Vagina (tissue), 2 donors: ENCODE data around the gene GPC4. TPM values are rescaled to one million over a fixed set of nuclear protein-coding genes. Genes with fewer than 3 reads are reported as not detected.

Experiments
- DNase-seq, 2 donors: peaks; one replicate each; pipeline ENCODE4 v3.0.0-alpha.2; 2017; ENCODE audit errors: extremely low spot score in 2 of 2
- H3K27ac ChIP-seq: fragments of 200-600 bp; sonication (generic); one replicate; pipeline ENCODE4 v1.5.1; 2019
- H3K27me3 ChIP-seq: fragments of 200-600 bp; sonication (generic); one replicate; pipeline ENCODE4 v1.5.1; 2019
- H3K36me3 ChIP-seq, 2 donors: fragments of 200-600 bp; sonication (generic); one replicate each; pipeline ENCODE4 v1.5.1; 2017 to 2019
- H3K4me1 ChIP-seq: fragments of 200-600 bp; sonication (generic); one replicate; pipeline ENCODE4 v1.5.1; 2019
- H3K4me3 ChIP-seq, 2 donors: fragments of 200-600 bp; sonication (generic); 1 replicate in 1 of 2; 2 replicates in 1 of 2; pipeline ENCODE4 v1.5.1; 2016 to 2019
- H3K9me3 ChIP-seq: fragments of 200-600 bp; sonication (generic); one replicate; pipeline ENCODE4 v1.5.1; 2019
- CTCF ChIP-seq, 3 experiments: fragments of 450-650 bp in 2 of 3; fragments of 200-600 bp in 1 of 3; sonication (generic) in 1 of 3; IDR thresholded peaks; one replicate each; pipeline ENCODE4 v1.5.1; 2017 to 2019; ENCODE audit warnings: antibody characterized with exemption in 3 of 3, mild to moderate bottlenecking in 2 of 3, moderate library complexity in 2 of 3
- POLR2A ChIP-seq, 2 donors: fragments of 450-650 bp; IDR thresholded peaks; one replicate each; pipeline ENCODE4 v1.6.1; 2017; ENCODE audit warnings: antibody characterized with exemption in 2 of 2, mild to moderate bottlenecking in 2 of 2, moderate library complexity in 2 of 2
- POLR2AphosphoS5 ChIP-seq, 2 donors: sonication (generic); formaldehyde crosslinking; IDR thresholded peaks; one replicate each; pipeline ENCODE4 v1.9.0; 2017; ENCODE audit warnings: antibody characterized with exemption in 2 of 2, mild to moderate bottlenecking in 2 of 2, low read depth in 1 of 2; ENCODE audit not compliant: insufficient read depth in 1 of 2
- intact Hi-C: fragments of 100-400 bp; cut with DNase I; formaldehyde crosslinking; loops from one replicate; pipeline ENCODE4 v1.15.1; 2023
- total RNA-seq: library from RNA; depleted of rRNA; stranded (reverse); fragments of >200 nt; gene quantifications from one replicate; pipeline ENCODE4 v1.2.3, GENCODE V29; 2016

GPC4 gene
- total RNA-seq, 1 donor from 2014 or later = 7.6 TPM

- intact Hi-C loops = no loop called here
- no peaks in the 10 kb centered on the region for H3K36me3 ChIP-seq
These were observed 22.5 kb upstream of the GPC4 start for GRCh38 chrX:133437766-133438165.

GRCh38 chrX:133437356-133437755 is 22.1 kb upstream of the GPC4 start:
- TF ChIP-seq CTCF (IDR thresholded peaks at IDR 0.05) = no peak
- no peak for TF ChIP-seq POLR2AphosphoS5 (IDR thresholded peaks at IDR 0.05; ENCODE audit: insufficient read depth in 1 of 2, low read depth in 1 of 2)
- no peak for TF ChIP-seq POLR2A (IDR thresholded peaks at IDR 0.05)
- no peaks in the 10 kb centered on the region for H3K27me3 ChIP-seq
- H3K4me1 ChIP-seq = no peaks in the 10 kb centered on the region
- H3K36me3 ChIP-seq = no peaks in the 10 kb centered on the region
- intact Hi-C loops = no loop called here
- no peak overlapping the region for H3K27ac ChIP-seq
- no peaks in the 10 kb centered on the region for H3K9me3 ChIP-seq
- DNase-seq = no peak
- H3K4me3 ChIP-seq = no peak overlapping the region

More at GRCh38 chrX:133437766-133438165, 22.5 kb upstream of the GPC4 start:
- no peaks in the 10 kb centered on the region for H3K27me3 ChIP-seq
- no peak for DNase-seq
- no peaks in the 10 kb centered on the region for H3K4me1 ChIP-seq
- no peak overlapping the region for H3K27ac ChIP-seq
- TF ChIP-seq CTCF (IDR thresholded peaks at IDR 0.05) (no peak), POLR2AphosphoS5 (IDR thresholded peaks at IDR 0.05; ENCODE audit: insufficient read depth in 1 of 2, low read depth in 1 of 2) (no peak), POLR2A (IDR thresholded peaks at IDR 0.05) (no peak)
- H3K4me3 ChIP-seq = no peak overlapping the region
- H3K9me3 ChIP-seq = no peaks in the 10 kb centered on the region

GRCh38 chrX:133435544-133436124 is 20.3 kb upstream of the GPC4 start:
- H3K27ac ChIP-seq = no peak overlapping the region
- intact Hi-C loops = no loop called here
- H3K4me3 ChIP-seq = no peak overlapping the region
- H3K4me1 ChIP-seq = no peaks in the 10 kb centered on the region
- no peaks in the 10 kb centered on the region for H3K36me3 ChIP-seq
- TF ChIP-seq CTCF (IDR thresholded peaks at IDR 0.05) = no peak
- no peak for TF ChIP-seq POLR2A (IDR thresholded peaks at IDR 0.05)
- TF ChIP-seq POLR2AphosphoS5 (IDR thresholded peaks at IDR 0.05; ENCODE audit: insufficient read depth in 1 of 2, low read depth in 1 of 2) = no peak
- no peaks in the 10 kb centered on the region for H3K9me3 ChIP-seq
- H3K27me3 ChIP-seq = no peaks in the 10 kb centered on the region
- no peak for DNase-seq

- no peaks in the 10 kb centered on the region for H3K9me3 ChIP-seq
- no peak overlapping the region for H3K4me3 ChIP-seq
- H3K4me1 ChIP-seq = no peaks in the 10 kb centered on the region
- no peak for TF ChIP-seq POLR2A (IDR thresholded peaks at IDR 0.05)
- no peak for TF ChIP-seq CTCF (IDR thresholded peaks at IDR 0.05)
- TF ChIP-seq POLR2AphosphoS5 (IDR thresholded peaks at IDR 0.05; ENCODE audit: insufficient read depth in 1 of 2, low read depth in 1 of 2) = no peak
- H3K36me3 ChIP-seq = no peaks in the 10 kb centered on the region
- no peak overlapping the region for H3K27ac ChIP-seq
- no peak for DNase-seq
- intact Hi-C loops = no loop called here
- no peaks in the 10 kb centered on the region for H3K27me3 ChIP-seq
These were observed 19.0 kb upstream of the GPC4 start for GRCh38 chrX:133434197-133434820.

- no peak overlapping the region for H3K27ac ChIP-seq
- H3K9me3 ChIP-seq = no peaks in the 10 kb centered on the region
- no peak for DNase-seq
- H3K36me3 ChIP-seq = no peaks in the 10 kb centered on the region
- no peaks in the 10 kb centered on the region for H3K27me3 ChIP-seq
- intact Hi-C loops = no loop called here
- H3K4me3 ChIP-seq = no peak overlapping the region
- no peak for TF ChIP-seq CTCF (IDR thresholded peaks at IDR 0.05)
- TF ChIP-seq POLR2A (IDR thresholded peaks at IDR 0.05) = no peak
- TF ChIP-seq POLR2AphosphoS5 (IDR thresholded peaks at IDR 0.05; ENCODE audit: insufficient read depth in 1 of 2, low read depth in 1 of 2) = no peak
- H3K4me1 ChIP-seq = no peaks in the 10 kb centered on the region
These were observed 4.6 kb upstream of the GPC4 start for GRCh38 chrX:133419911-133420310.
